ENCODE data around the gene ACRBP.
A peak's percentile ranks its signal among the peaks of the same experiment; 100 is the strongest.

ACRBP gene

GRCh38 chr12:6667559-6668210 is 20.5 kb upstream of the ACRBP start:
- H3K4me1 ChIP-seq (ENCODE audit: control insufficient read depth, low read length) = peaks cover 10% of the 10 kb centered on the region
- H3K4me3 ChIP-seq (ENCODE audit: low read length) = no peak overlapping the region
- H3K27me3 ChIP-seq (ENCODE audit: control insufficient read depth, low read length) = no peaks in the 10 kb centered on the region
- TF ChIP-seq EZH2phosphoT487 (IDR thresholded peaks at IDR 0.05; ENCODE audit: borderline replicate concordance, low read length) (no peak), CTCF (IDR thresholded peaks at IDR 0.05; ENCODE audit: low read depth, low read length, poor library complexity, severe bottlenecking) (peak; percentile 43)
- no peaks in the 10 kb centered on the region for H4K20me1 ChIP-seq (ENCODE audit: control insufficient read depth, insufficient read depth, low read depth, low read length)
- no peak overlapping the region for H3K4me2 ChIP-seq (ENCODE audit: low read length)
- H3K79me2 ChIP-seq (ENCODE audit: control insufficient read depth, low read length) = peaks cover 2% of the 10 kb centered on the region
- H3K36me3 ChIP-seq (ENCODE audit: control insufficient read depth, low read length) = peaks cover 65% of the 10 kb centered on the region
- peaks cover 19% of the 10 kb centered on the region for H3F3A ChIP-seq (ENCODE audit: control insufficient read depth, insufficient read depth)
- H3K9me2 ChIP-seq (replicated peaks; ENCODE audit: control insufficient read depth, low read length) = no peaks in the 10 kb centered on the region
- no peaks in the 10 kb centered on the region for H3K9me3 ChIP-seq (ENCODE audit: control insufficient read depth, insufficient read depth, low read length)
- no peak overlapping the region for H3K27ac ChIP-seq (ENCODE audit: low read depth, low read length)

- no peak overlapping the region for H3K4me2 ChIP-seq (ENCODE audit: low read length)
- peaks cover 20% of the 10 kb centered on the region for H3K4me1 ChIP-seq (ENCODE audit: control insufficient read depth, low read length)
- no peaks in the 10 kb centered on the region for H3K27me3 ChIP-seq (ENCODE audit: control insufficient read depth, low read length)
- peaks cover 15% of the 10 kb centered on the region for H3K79me2 ChIP-seq (ENCODE audit: control insufficient read depth, low read length)
- H3F3A ChIP-seq (ENCODE audit: control insufficient read depth, insufficient read depth) = peaks cover 21% of the 10 kb centered on the region
- no peaks in the 10 kb centered on the region for H4K20me1 ChIP-seq (ENCODE audit: control insufficient read depth, insufficient read depth, low read depth, low read length)
- TF ChIP-seq EZH2phosphoT487 (IDR thresholded peaks at IDR 0.05; ENCODE audit: borderline replicate concordance, low read length) = no peak
- no peak for TF ChIP-seq CTCF (IDR thresholded peaks at IDR 0.05; ENCODE audit: low read depth, low read length, poor library complexity, severe bottlenecking)
- H3K4me3 ChIP-seq (ENCODE audit: low read length) = no peak overlapping the region
- peaks cover 50% of the 10 kb centered on the region for H3K36me3 ChIP-seq (ENCODE audit: control insufficient read depth, low read length)
- H3K9me2 ChIP-seq (replicated peaks; ENCODE audit: control insufficient read depth, low read length) = no peaks in the 10 kb centered on the region
- H3K9me3 ChIP-seq (ENCODE audit: control insufficient read depth, insufficient read depth, low read length) = no peaks in the 10 kb centered on the region
- no peak overlapping the region for H3K27ac ChIP-seq (ENCODE audit: low read depth, low read length)
These were observed 19.0 kb upstream of the ACRBP start for GRCh38 chr12:6666211-6666610.

- H4K20me1 ChIP-seq (ENCODE audit: control insufficient read depth, insufficient read depth, low read depth, low read length) = no peaks in the 10 kb centered on the region
- H3K36me3 ChIP-seq (ENCODE audit: control insufficient read depth, low read length) = peaks cover 37% of the 10 kb centered on the region
- H3K4me3 ChIP-seq (ENCODE audit: low read length) = no peak overlapping the region
- no peak overlapping the region for H3K27ac ChIP-seq (ENCODE audit: low read depth, low read length)
- TF ChIP-seq CTCF (IDR thresholded peaks at IDR 0.05; ENCODE audit: low read depth, low read length, poor library complexity, severe bottlenecking) = no peak
- TF ChIP-seq EZH2phosphoT487 (IDR thresholded peaks at IDR 0.05; ENCODE audit: borderline replicate concordance, low read length) = no peak
- no peaks in the 10 kb centered on the region for H3K27me3 ChIP-seq (ENCODE audit: control insufficient read depth, low read length)
- no peak overlapping the region for H3K4me2 ChIP-seq (ENCODE audit: low read length)
- no peaks in the 10 kb centered on the region for H3K9me3 ChIP-seq (ENCODE audit: control insufficient read depth, insufficient read depth, low read length)
- H3K9me2 ChIP-seq (replicated peaks; ENCODE audit: control insufficient read depth, low read length) = no peaks in the 10 kb centered on the region
- H3K79me2 ChIP-seq (ENCODE audit: control insufficient read depth, low read length) = peaks cover 15% of the 10 kb centered on the region
- peaks cover 20% of the 10 kb centered on the region for H3K4me1 ChIP-seq (ENCODE audit: control insufficient read depth, low read length)
- peaks cover 21% of the 10 kb centered on the region for H3F3A ChIP-seq (ENCODE audit: control insufficient read depth, insufficient read depth)
These were observed 17.7 kb upstream of the ACRBP start for GRCh38 chr12:6664902-6665301.

Data from DOHH2 (cell line).